Osteocyte (in vitro differentiated cells): Measurements from ENCODE around the gene MVD. TPM values are rescaled to one million over a fixed set of nuclear protein-coding genes. Genes with fewer than 3 reads are reported as not detected.

Experiments used
- DNase-seq: peaks from one replicate; pipeline ENCODE4 v3.0.0; 2021; ENCODE audit warnings: mixed read lengths; ENCODE audit not compliant: unreplicated experiment; ENCODE audit errors: extremely low spot score
- H3K27ac Mint-ChIP-seq: one replicate; pipeline ENCODE4 v1.8.0; 2021; ENCODE audit warnings: mild to moderate bottlenecking, mixed read lengths; ENCODE audit not compliant: unreplicated experiment
- H3K27me3 Mint-ChIP-seq: one replicate; pipeline ENCODE4 v1.8.0; 2021; ENCODE audit warnings: mixed read lengths; ENCODE audit not compliant: unreplicated experiment
- H3K36me3 Mint-ChIP-seq: one replicate; pipeline ENCODE4 v1.8.0; 2021; ENCODE audit warnings: mixed read lengths; ENCODE audit not compliant: unreplicated experiment
- H3K4me1 Mint-ChIP-seq: one replicate; pipeline ENCODE4 v1.8.0; 2021; ENCODE audit warnings: mixed read lengths; ENCODE audit not compliant: unreplicated experiment
- H3K4me3 Mint-ChIP-seq: one replicate; pipeline ENCODE4 v1.8.0; 2021; ENCODE audit warnings: mild to moderate bottlenecking, moderate library complexity, mixed read lengths; ENCODE audit not compliant: unreplicated experiment
- H3K9me3 Mint-ChIP-seq: one replicate; pipeline ENCODE4 v1.8.0; 2021; ENCODE audit warnings: mixed read lengths; ENCODE audit not compliant: unreplicated experiment
- long read RNA-seq: library from polyadenylated mRNA; unstranded; transcript quantifications from one replicate; pipeline ENCODE4 v2.0.0, GENCODE V29; 2021
- total RNA-seq: library from RNA; stranded (reverse); gene quantifications from 2 replicates; pipeline ENCODE4 v1.2.1, GENCODE V29; 2021
- TF ChIP-seq, protein P1 (sequence below): fragments of 200-600 bp; sonication (generic); IDR thresholded peaks from 2 replicates; pipeline ENCODE4 v1.5.0; 2021; ENCODE audit warnings: antibody characterized with exemption, mild to moderate bottlenecking, moderate library complexity

Gene MVD, protein sequence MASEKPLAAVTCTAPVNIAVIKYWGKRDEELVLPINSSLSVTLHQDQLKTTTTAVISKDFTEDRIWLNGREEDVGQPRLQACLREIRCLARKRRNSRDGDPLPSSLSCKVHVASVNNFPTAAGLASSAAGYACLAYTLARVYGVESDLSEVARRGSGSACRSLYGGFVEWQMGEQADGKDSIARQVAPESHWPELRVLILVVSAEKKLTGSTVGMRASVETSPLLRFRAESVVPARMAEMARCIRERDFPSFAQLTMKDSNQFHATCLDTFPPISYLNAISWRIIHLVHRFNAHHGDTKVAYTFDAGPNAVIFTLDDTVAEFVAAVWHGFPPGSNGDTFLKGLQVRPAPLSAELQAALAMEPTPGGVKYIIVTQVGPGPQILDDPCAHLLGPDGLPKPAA
- total RNA-seq = 28.8 and 32.8 TPM in 2 replicates
- long read RNA-seq, transcript MVD-201 (10 exons, 1,823 nt) = major isoform, 17 of 25 reads
- long read RNA-seq, partial matches to known transcripts = 2 of 25 reads
- long read RNA-seq, other reads (novel, unspliced or antisense) = 4 of 25 reads

DNA sequence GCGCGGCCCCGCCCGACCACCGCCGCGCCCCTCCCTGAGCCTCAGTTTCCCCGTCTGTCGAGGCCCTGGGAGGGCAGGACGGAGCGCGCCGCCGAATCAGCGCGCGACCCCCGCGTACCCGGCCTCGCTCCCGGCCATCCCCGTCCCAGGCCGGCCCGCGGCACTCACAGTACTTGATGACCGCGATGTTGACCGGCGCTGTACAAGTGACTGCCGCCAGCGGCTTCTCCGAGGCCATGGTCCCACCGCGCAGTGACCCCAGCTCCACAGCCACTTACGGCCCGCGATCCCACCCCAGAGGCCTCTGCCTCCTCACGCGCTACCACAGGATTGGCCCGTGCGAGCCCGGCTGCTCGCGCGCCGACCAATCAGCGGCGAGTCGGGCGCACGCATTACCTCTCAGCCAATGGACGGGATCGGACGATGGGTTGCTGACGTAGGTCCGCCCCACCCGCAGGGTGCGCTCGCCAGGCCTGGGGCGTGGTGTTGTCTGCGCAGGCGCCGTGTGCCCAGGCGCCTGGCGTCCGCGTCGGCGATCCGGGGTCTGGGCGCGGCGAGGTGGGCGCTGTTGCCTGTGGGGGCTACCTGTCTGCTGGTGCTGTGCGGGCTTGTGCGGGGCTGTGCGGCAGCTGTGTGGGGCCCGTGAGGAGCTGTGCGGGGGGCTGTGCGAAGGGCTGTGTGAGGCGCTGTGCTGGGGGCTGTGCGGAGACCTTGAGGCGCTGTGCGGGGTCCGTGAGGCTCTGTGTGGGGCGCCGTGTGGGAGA is at the start of gene MVD:
Gene MVD, minus strand, starts transcription at position 249 of the 764 bp plus-strand sequence. Its CDS starts 11 bp downstream, at position 238.
- DNase-seq = peak; percentile 99
- Mint-ChIP-seq H3K4me1 (peaks cover 16% of the 10 kb centered on the region), H3K9me3 (no peaks in the 10 kb centered on the region), H3K36me3 (no peaks in the 10 kb centered on the region), H3K27me3 (no peaks in the 10 kb centered on the region), H3K4me3 (peak within 1 kb of the TSS; percentile 86), H3K27ac (peak within 1 kb of the TSS; percentile 90)
- TF ChIP-seq, protein P1, sequence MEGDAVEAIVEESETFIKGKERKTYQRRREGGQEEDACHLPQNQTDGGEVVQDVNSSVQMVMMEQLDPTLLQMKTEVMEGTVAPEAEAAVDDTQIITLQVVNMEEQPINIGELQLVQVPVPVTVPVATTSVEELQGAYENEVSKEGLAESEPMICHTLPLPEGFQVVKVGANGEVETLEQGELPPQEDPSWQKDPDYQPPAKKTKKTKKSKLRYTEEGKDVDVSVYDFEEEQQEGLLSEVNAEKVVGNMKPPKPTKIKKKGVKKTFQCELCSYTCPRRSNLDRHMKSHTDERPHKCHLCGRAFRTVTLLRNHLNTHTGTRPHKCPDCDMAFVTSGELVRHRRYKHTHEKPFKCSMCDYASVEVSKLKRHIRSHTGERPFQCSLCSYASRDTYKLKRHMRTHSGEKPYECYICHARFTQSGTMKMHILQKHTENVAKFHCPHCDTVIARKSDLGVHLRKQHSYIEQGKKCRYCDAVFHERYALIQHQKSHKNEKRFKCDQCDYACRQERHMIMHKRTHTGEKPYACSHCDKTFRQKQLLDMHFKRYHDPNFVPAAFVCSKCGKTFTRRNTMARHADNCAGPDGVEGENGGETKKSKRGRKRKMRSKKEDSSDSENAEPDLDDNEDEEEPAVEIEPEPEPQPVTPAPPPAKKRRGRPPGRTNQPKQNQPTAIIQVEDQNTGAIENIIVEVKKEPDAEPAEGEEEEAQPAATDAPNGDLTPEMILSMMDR = no peak

DNA sequence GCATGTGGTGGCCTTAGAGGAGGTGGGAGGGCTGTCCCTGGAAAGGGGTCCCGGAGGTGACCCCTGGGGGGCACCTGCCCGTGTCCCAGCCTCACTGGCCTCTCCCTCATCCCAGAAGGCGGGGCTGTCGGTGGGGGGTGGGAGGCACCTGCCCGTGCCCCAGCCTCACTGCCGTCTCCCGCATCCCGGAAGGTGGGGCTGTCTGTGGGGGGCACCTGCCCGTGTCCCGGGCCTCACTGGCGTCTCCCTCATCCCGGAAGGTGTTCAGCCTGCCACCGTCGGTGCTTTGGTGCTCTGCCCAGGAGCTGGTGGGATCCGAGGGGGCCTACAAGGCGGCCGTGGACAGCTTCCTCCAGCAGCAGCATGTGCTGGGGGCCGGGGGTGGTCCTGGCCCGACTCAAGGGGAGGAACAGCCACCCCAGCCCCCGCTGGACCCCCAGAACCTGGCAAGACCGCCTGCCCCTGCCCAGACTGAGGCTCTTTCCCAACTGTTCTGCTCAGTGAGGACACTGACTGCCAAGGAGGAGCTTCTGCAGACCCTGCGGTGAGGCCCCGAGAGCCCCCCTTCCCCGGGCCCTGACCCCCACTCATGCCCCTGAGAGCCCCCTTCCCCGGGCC is 49.6 kb upstream of the MVD start:
- H3K27me3 Mint-ChIP-seq = no peaks in the 10 kb centered on the region
- no peaks in the 10 kb centered on the region for H3K9me3 Mint-ChIP-seq
- no peak overlapping the region for H3K4me3 Mint-ChIP-seq
- TF ChIP-seq, protein P1 = no peak
- peaks cover 5% of the 10 kb centered on the region for H3K36me3 Mint-ChIP-seq
- DNase-seq = no peak
- peaks cover 2% of the 10 kb centered on the region for H3K4me1 Mint-ChIP-seq
- no peak overlapping the region for H3K27ac Mint-ChIP-seq

DNA sequence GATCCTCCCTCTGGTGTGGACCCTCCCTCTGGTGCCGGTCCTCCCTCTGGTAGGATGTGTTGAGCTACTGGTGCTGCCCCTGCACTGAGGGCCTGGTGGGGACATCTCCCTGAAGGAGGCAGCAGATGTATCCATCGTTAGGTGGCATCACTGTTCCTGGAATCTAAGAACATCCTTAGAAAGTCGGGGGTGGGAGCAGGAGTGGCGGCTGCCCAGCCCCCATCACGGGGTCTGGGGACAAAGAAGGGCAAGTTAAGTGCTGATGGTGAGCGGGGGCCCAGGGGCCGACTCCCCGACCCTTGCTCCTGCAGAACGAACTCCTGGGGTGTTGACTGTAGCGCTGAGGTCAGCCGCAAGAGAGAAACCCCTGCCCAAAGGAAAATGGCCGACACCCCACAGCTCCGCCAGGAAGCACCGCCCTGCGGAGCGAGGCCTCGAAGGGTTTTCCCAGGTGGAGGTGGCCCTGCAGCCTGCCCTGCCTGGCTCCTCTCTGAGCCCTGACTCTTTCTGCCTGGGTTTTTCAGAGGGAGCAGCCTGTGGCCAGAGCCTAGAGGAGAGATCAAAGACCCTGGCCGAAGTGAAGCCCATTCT is 49.0 kb upstream of the MVD start:
- Mint-ChIP-seq H3K27ac (no peak overlapping the region), H3K4me3 (no peak overlapping the region), H3K36me3 (peaks cover 1% of the 10 kb centered on the region), H3K4me1 (peaks cover 8% of the 10 kb centered on the region), H3K9me3 (no peaks in the 10 kb centered on the region), H3K27me3 (no peaks in the 10 kb centered on the region)
- TF ChIP-seq, protein P1 = no peak
- DNase-seq = no peak

DNA sequence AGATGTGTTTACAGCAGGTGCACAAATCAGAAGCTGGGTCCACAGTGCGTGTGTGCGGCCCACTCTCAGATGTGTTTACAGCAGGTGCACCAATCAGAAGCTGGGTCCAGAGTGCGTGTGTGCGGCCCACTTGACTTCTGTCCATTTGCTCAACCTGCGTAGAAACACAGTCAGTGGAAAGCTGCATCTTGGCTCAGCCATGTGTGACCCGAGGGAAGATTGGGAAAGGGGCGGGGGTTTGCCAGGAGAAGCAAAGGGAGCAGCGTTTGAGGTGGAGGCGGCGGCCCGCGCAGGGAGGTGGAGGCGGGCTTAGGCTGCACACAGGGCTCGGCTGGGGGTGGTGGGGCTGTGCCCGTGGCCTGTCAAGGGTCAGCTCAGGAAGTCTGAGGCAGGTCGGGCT is 47.7 kb upstream of the MVD start:
- Mint-ChIP-seq H3K4me1 (peaks cover 9% of the 10 kb centered on the region), H3K27me3 (no peaks in the 10 kb centered on the region), H3K4me3 (no peak overlapping the region), H3K27ac (no peak overlapping the region), H3K36me3 (peaks cover 1% of the 10 kb centered on the region), H3K9me3 (no peaks in the 10 kb centered on the region)
- DNase-seq = no peak
- TF ChIP-seq, protein P1 = no peak
